Stimulated activated CD4-positive, alpha-beta T cell treated with anti-CD3 and anti-CD28 coated beads, Interleukin-1b, Interleukin-23, amount 100 ng/mL, for 1 hour (primary cell): ENCODE measurements around the gene KITLG.
"Not testable (repeated sequence)": the region's sequence is repeated elsewhere in the genome, so short reads cannot be mapped to it uniquely, and the experiment has no call there.

Source experiments
- DNase-seq, 2 donors: peaks; one replicate each; pipeline ENCODE4 v3.0.0-alpha.2; 2020; ENCODE audit warnings: low read depth in 2 of 2

The KITLG gene

GRCh38 chr12:88576866-88577265 is 3.4 kb downstream of the KITLG start:
- DNase-seq: no peak

DNA sequence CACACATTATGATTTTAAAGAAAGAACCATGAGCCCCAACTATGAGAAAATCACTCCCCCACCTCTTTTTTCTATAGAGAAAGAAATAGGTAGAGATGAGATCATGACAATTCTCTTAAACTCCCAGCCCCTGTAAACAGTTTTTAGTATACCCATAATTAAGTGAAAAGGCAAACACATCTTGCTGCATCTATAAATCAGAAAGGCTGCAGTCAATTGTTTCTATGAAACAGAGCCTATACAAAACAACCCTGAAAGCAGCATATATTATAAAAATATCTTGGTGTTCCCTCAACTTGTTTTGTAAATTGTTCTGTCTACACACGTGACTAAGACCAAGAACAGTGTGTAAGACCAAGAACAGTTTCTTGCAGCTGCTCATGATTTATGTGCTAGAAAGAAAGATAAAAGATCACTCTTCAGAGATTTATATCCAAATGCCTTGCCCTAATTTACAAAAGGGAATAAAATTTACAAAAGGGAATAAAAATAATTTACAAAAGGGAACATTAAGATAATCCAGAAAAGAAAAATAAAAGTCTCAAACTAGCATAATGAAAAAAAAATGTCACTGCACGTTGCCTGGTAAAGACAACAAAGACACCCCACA is 4.8 kb downstream of the KITLG start:
- DNase-seq: no peak

DNA sequence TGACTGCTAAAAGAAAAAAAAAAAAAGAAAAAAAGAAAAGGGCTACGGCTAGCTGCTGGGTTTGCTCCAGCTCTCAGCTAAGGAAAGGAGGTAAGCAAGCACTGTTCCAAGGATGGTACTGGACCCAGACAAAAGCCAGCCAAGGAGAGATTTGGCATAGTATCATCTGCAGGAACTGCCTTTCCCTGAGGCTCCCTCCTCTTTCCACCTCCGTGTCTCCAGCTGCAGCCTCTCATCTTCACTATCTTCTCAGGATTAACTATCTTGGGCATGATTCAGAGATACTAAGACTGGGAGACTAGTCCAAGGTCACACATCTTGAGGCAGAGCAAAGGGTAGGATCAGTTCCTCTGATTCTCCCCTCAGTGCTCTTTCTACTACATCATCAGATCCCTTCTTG is 6.0 kb downstream of the KITLG start:
- no peak for DNase-seq

DNA sequence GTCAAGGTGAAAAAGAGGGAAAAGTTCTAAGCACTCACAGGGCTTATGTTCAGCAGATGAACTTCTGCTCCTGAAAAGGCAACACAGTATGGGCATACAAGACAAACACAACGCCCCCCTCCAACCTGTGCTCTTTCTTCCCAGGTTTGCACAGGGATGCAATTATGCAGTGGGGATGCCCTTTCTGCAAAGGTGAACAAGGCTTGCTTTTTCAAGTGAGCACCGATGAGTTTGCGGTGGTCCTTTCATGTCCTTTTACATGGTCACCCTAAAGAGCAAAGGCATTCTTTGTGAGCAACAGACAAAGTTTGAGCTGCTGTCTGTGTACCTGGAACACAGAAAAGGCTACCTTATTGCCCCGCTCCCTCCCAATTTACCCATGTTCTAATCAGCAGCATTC is 6.7 kb downstream of the KITLG start:
- DNase-seq: no peak

GRCh38 chr12:88572781-88573549 is 7.3 kb downstream of the KITLG start:
- DNase-seq: no peak

DNA sequence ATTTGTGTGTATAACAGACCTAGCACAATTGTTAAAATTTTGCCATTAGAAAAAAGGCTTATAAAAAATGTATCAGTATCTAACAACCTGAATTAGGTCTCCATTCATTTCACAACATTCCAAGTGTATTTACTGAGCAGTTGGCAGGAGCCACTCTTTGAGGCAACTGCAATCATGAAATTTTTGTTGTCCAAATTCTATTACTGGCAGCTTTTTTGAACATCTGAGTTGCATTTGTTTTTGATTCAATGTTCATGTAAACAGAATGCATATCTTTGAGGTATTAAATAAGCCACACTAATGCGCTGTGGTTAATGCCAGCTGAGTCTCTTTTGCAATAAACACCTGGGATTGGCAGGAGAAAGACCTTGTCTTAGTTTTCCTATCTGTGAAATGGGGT is 8.7 kb downstream of the KITLG start:
- no peak for DNase-seq

GRCh38 chr12:88570103-88570502 is 10.2 kb downstream of the KITLG start:
- DNase-seq: no peak

DNA sequence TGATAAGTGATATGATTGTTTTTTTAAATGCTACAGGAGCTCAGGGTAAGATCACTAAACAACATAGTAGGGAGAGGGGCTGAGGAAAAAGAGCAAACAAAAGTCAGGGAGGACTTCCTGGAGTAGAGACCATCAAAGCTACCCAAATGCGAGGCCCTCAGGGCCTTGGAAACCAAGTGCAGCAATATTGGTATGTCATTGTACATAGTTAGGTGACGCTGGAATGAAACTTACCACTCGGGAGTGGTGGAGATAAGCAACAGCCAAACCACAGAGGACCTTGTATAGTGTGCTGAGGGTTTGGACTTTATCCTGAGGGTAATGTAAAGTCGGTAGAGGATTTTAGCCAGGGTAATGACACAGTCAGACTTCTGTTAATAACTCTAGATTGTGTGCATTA is 13.8 kb downstream of the KITLG start:
- DNase-seq: no peak

GRCh38 chr12:88562846-88563582 is 17.3 kb downstream of the KITLG start:
- no peak for DNase-seq

GRCh38 chr12:88562151-88562550 is 18.1 kb downstream of the KITLG start:
- DNase-seq: no peak

DNA sequence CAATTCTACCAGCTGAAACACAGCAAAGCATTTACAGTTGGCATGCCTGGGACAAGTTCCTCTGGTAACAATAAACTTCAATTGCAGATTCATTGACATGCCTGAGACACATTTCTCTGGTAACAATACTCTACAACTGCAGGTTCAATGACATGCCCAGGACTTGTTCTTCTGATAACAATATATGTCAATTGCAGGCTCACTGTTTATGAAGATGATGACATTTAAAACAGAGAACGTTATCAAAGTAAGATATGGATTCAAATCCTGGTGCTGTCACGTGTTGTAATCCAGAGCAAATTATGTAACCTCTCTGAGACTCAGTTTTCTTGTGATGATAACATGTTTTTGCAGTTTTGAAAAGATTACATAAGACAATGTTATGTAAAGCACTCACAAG is 20.5 kb downstream of the KITLG start:
- DNase-seq: no peak

GRCh38 chr12:88559199-88559598 is 21.1 kb downstream of the KITLG start:
- DNase-seq: no peak

DNA sequence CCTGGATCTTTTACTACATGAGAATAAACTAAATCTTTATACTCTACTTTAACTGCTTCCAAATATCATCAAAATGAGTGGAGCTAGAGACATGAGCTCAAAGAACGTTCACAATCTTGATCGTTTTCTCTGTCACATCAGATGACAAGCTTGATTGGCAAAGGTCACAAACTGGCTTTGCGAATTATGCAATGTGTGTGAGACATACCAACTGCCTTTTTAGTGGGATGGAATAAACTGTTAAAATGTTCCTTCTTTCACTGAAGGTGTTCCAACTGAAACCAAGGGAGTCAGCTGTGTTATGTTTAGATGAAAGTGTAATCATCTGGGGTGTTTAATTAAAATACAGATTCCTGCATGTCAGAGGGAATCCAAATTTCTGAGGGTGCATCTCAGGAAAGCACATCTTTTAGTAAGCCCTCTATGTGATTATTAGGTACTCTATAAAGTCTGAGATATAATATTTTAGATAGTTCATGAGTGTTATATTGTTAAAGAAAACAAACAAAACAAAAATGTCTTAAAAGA is 21.9 kb downstream of the KITLG start:
- DNase-seq: no peak

- DNase-seq: no peak
Observed at GRCh38 chr12:88556213-88556774, 24.0 kb downstream of the KITLG start.

DNA sequence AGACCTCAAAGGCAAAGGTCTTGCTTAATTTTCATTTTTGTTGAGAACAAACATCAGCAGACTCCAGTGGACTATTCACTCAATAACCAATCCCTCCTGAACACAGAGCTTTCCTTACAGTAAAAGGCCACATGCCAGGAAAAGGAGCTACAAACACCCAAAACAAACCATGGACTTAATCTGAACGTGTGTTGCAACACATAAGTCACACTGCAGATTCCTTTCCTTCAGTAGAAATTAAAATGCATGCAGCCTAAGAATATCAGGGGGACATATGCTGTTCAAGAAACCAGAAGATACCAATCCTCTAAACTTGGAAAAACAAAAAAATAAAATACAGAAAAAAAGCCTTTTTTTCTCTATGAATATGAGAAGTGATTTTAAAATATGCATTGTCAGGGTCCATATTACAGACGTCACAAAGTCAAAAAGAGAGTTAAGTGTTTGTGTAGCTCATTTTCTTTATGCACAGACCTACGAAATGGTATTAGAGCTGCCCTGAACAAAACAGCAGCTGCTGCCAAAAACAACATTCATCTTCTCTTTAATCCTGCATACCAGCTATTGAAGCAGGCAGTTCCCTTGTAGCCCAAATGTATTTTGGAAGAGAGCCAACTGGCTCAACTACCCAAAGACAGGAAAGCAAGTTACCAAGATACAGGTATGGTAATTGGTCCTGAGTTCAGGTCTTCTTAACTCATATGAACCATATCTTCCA is 26.2 kb downstream of the KITLG start:
- DNase-seq: no peak

DNA sequence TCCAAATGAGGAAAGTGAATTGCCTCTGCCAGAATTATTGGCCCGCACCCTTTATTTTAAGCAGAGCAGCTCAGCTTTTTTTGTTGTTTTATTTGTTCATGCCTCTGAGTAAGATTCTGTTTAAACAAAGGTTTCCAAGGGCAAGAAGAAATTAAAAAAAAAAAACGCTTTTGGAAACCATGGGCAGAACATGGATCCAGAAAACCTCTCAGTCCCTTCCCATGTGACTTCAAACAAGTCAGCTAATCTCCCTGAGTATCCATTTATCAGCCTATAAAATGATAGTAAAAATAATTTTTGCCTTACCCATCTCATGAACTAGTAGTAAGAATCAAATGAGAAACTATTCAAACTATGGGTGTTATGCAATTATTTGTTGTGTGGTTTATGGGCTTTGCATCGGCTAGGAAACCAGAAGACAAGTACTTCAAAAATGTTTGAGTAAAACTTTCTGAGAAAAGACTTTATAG is 27.6 kb downstream of the KITLG start:
- DNase-seq: no peak

GRCh38 chr12:88549929-88550328 is 30.3 kb downstream of the KITLG start:
- DNase-seq: no peak

DNA sequence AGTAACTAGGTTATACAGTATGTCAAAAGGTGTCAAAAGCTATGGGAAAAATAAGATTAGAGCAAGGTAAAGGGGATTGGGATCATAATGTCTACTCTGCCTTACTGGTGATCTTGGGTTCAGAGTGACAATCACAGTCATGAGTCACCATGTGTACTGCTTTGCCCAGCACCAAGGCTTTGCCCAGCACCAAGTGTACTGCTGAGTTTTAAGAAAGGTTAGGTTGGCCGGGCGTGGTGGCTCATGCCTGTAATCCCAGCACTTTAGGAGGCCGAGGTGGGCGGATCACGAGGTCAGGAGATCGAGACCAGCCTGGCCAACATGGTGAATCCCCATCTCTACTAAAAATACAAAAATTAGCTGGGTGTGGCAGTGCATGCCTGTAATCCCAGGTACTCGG is 32.3 kb downstream of the KITLG start:
- not testable (repeated sequence) for DNase-seq

DNA sequence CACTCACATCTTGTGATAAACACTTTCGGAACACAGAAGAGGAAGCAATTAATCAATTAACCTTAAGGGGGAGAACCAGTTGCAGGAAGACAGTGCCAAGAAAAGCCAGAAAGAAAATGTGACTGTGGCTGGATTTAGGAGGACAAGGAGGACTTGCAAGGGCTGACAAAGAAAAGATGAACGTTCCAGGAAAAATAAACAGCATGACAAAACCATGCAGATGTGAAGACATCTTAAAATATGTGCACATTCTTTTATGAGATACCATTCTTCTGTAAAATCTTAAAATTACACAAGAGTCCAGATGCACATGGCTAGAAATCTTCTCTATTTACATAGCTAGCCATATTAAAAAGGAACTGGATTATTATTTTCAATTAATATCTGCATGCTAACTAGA is 33.4 kb downstream of the KITLG start:
- no peak for DNase-seq

GRCh38 chr12:88546226-88546625 is 34.0 kb downstream of the KITLG start:
- DNase-seq: no peak
